GM19438 (cell line): Measurements from ENCODE around the gene MMP17.

Experiments used
- ATAC-seq: cut with Tn5 transposase; IDR thresholded peaks from one replicate; pipeline ENCODE4 v1.9.1; 2021; ENCODE audit warnings: low read depth; ENCODE audit not compliant: unreplicated experiment

Gene MMP17

DNA sequence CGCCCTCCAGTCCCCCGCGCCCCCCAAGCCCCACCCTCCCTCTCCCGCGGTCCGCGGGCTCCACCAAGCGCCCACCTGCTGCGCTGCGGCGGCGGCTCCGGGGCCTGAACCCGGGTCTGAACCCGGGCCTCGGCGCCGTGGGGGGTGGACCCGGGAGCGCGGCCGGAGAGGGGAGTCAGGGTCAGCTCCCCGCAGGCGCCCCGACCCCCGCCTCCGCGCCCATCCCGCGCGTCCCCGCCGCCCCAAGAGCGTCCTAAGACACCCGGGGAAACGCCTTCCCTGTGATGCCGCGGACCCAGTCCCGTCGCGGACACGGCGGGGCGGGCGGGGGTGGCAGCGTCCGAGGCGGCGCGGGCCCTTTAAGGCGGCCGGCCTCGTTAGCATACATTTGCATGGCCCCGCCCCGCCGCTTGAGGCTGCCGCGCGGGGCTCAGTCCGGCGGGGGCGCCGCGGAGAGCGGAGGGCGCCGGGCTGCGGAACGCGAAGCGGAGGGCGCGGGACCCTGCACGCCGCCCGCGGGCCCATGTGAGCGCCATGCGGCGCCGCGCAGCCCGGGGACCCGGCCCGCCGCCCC lies at the start of gene MMP17:
MMP17 (plus strand) TSS at position 433 of the 574 bp plus-strand sequence; CDS start at position 535, 102 bp downstream.
- ATAC-seq: peak; percentile 53

GRCh38 chr12:131779027-131779426 lies 49.2 kb upstream of the MMP17 start:
- no peak for ATAC-seq

- ATAC-seq: no peak
Measured at GRCh38 chr12:131782061-131782460, 46.1 kb upstream of the MMP17 start.

GRCh38 chr12:131783915-131784541 lies 44.2 kb upstream of the MMP17 start:
- peak; percentile 75 for ATAC-seq

DNA sequence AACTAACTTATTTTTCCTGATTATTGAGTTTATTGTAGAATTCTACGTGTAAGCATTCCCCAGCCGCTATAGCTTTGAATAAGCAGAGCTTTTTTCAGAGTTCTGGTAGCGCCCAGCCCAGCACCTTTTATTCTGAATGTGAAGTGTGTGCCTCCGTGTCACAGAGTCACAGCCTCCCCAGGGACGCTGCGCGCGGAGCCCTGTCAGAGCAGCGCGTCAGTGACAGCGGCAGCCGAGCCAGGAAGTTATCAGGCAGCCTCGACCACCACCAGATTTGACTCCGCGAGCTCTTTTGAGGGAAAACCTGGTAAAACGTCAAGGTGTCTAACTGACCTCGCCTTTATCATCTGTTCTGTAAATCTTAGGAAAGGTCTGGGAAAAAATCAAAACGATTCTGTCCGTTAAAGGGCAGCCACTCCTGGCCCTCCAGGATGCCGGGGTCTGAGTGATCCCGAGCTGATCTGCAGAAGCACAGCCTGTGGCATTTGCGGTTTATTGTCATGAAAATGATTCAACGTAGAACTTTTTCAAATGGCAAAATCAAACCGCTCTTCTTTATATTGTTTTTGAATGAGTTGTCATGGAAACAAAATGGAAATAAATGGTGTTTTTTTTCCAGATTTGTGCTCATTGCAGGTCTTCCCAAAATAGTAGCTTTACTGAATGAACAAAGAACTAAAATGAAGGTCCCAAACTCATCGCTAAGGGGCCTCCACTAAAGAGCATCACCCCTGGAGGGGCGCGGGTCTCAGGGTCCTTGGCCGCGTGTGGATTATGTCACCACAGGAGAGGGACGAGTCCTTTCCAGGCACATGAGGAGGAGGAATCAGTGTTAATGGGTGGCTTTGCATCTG lies 43.1 kb upstream of the MMP17 start:
- no peak for ATAC-seq

- ATAC-seq: no peak
Measured at GRCh38 chr12:131785763-131786330, 42.3 kb upstream of the MMP17 start.

GRCh38 chr12:131786331-131786730 lies 41.9 kb upstream of the MMP17 start:
- ATAC-seq: no peak

DNA sequence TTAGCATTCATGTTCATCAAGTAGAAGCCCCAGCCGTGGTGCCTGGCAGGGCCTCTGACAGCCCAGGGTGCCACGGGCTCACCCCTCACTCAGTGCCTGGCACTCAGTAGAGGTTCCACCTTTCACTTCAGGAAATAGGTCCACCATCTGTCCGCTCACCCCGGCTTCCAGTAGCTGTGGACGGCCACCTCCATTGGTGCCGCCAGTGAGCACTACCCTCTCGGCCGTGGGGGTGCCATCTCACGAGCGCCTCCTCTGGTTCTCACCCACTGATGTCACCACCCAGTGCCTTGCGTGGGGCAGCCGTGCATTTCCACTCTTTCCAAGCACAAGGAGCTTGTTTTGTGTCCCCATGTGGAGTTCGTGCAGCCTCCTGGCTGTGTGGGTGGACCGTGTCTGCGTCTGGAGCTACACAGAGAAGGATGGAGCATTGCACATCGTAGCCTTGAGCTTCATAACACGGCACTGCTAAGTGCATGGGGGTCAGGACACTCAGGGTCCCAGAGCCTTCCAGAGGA lies 41.0 kb upstream of the MMP17 start:
- no peak for ATAC-seq

DNA sequence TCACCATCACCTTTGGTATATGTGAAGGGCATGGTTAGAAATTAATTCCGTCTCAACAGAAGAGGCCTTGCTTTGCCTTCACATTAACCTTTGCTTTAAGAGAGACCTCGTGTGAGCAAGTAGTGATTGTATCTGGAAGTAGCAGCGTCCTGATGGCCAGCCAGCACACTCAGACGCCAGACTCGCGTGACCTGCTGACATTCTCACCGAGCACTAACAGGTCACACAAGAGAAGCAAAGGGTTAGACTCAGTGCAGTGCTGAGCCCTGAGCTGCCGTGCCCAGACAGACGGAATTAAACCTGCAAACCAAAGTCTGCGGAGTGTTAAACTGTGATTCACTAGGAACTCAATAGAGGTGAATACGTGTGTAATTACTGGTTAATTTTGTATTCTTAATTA lies 40.1 kb upstream of the MMP17 start:
- ATAC-seq: no peak

GRCh38 chr12:131789638-131790037 lies 38.6 kb upstream of the MMP17 start:
- ATAC-seq: no peak

DNA sequence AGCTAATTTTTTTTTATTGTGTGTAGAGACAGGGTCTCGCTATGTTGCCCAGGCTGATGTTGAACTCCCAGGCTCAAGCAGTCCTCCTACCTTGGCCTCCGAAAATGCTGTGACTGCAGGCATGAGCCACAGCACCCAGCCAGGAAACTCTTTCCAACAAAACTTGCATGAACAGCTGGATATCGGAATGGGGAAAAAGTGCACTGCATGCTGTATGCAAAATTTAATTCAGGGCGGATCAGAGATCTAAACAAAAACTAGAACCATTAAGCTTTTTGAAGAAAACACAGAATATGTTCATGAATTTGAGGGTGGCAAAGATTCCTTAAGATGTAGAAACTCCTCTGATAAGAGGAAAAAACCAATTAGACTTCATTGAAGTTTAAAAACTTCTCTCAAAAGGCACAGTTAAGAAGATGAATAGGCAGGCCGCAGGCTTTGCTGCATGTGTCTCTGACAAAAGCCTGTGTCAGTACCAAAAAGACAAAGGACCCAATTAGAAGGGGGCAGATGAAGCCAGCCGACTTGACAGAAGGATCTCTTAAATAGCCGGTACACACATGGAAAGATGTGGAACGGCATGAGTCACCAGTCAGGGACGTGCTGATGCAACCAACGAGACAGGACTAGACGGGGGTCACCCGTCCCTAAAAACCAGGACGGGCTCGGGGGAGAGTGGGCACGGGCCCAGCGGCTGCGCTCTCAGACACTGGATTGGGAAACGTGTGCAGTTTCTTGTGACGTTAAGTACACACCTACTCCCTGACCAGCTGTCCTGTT lies 34.8 kb upstream of the MMP17 start:
- no peak for ATAC-seq

- ATAC-seq: no peak
Measured at GRCh38 chr12:131794061-131794460, 34.1 kb upstream of the MMP17 start.

DNA sequence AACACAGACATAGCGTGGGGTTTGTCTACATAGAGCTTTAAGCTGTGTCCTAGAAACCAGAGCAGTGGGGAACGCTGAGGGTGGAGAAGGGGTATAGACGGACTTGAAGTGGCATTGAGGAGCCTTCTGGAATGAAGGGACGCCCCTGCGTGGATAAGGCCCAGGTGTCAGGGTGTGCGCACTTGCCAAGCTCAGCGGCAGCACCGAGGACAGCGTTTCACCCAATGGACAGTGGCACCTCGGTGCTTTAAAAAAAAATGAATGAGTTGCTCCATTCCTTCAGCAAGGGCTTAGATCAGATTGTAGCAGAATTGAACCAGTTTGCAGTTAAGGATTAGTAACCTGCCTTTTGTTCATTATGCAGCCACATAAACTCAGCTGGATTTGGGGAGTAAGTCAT lies 33.6 kb upstream of the MMP17 start:
- ATAC-seq: no peak

- ATAC-seq: no peak
Measured at GRCh38 chr12:131795064-131795463, 33.1 kb upstream of the MMP17 start.

- no peak for ATAC-seq
Measured at GRCh38 chr12:131795690-131796410, 32.3 kb upstream of the MMP17 start.

DNA sequence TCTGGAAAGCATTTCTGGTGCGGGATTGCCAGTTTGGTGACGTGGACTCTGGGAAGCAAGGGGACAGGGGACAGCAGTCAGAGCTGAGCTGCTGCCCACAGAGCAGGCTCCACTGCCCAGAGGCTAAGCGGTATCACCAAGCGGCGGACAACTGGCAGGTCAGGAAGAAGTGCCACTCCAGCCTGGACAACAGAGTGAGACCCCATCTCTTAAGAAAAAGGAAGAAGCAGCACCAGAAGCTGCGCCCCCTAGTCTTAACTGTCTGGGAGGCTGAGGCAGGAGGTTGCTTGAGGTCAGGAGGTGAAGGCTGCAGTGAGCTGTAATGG lies 31.8 kb upstream of the MMP17 start:
- ATAC-seq: no peak

DNA sequence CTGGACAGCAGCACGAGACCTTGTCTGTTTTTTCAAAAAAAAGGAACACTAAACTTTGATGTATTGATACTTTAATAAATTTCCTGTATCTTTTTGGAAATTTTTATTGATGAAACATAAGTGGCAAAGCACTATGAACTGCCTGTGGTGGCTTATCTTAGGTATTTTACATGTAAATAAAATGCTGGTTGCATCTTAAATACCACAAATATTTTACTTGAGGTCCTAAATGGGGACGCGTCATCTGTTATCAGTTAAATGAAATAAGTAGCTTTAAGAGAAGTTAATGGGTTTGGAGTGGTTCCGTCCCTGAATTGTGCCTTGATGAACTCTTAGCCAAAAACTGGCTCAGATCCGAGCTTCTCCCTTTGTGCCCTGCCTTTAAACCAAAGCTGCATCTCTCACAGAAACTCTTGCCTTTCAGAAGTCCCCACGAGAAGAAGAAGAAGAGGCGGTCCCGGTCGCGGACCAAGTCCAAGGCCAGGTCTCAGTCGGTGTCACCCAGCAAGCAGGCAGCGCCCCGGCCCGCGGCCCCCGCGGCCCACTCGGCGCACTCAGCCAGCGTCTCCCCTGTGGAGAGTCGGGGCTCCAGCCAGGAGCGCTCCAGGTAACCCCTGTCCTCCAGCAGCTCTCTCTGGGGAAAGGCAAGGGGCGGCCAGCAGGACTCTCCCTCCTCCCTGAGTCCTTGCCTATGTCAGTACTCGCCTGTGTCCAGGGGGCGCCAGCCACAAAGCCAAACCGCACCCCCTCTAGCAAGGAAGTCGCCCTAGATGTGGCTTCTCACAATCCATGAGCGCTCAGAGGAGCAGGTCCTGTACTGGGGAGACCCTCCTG lies 31.2 kb upstream of the MMP17 start:
- ATAC-seq: no peak

GRCh38 chr12:131797588-131797934 lies 30.6 kb upstream of the MMP17 start:
- ATAC-seq: no peak

DNA sequence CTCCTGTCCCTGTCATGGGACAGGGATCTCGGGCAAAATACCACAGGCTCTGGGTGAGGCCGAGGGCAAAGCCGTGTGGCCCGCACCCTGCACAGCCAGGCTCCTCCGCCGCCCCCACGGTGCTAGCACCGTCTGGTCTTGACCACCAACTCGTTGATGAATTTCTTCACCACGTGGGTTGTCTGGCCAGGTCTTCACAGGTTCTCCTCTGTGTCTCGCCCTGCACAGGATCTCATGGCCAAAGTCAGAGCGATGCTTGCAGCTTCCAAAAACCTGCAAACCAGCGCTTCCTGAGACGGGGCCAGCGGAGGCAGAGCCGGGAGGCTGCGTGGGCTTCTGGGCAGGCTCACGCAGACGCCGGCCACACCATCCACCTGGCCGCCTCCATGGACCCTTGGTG lies 29.0 kb upstream of the MMP17 start:
- no peak for ATAC-seq
